ENCODE data around the gene HSPH1.

The HSPH1 gene

DNA sequence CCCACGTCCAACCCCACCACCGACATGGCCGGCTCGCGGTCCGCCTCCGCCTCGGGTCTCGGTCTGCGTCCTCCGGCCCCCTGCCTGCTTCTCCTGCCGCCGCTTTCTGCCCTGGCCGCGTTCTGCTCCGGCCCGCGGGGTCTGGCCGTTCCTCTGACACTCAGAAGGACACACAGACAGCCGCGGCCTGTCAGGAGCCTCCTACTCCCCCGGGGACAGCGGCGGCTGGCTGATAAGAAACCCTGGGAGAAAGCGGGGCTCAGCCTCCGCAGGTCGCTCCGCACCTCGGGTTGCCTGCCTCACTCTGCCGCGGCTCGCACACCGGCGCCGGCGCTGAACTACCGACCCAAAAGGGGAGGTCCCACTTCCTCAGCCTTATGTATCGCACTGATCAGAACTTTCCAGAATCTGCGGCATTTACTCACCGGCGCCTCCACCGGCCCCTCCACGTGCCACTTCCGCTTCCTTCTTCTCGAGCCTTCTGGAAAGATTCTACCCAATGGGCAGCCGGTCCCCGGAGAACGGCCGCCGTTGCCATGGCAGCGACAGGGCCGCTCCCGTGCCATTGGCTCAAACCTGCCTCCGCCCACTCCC, at the start of gene HSPH1:
TSS of gene HSPH1 (minus strand) at position 348 of the 594 bp plus-strand sequence. CDS start at position 26, 322 bp downstream.
- DNase-seq (ENCODE audit: low read depth in 2 of 3, low spot score in 1 of 3): peak; percentile 95 to 99 (median 98)

- DNase-seq (ENCODE audit: low read depth in 2 of 3, low spot score in 1 of 3): no peak
These were observed 48.1 kb upstream of the HSPH1 start for GRCh38 chr13:31209841-31210210.

GRCh38 chr13:31209172-31209840, 47.6 kb upstream of the HSPH1 start:
- no peak for DNase-seq (ENCODE audit: low read depth in 2 of 3, low spot score in 1 of 3)

- no peak for DNase-seq (ENCODE audit: low read depth in 2 of 3, low spot score in 1 of 3)
These were observed 46.9 kb upstream of the HSPH1 start for GRCh38 chr13:31208559-31209122.

- no peak for DNase-seq (ENCODE audit: low read depth in 2 of 3, low spot score in 1 of 3)
These were observed 46.2 kb upstream of the HSPH1 start for GRCh38 chr13:31207661-31208552.

GRCh38 chr13:31204592-31204991, 42.9 kb upstream of the HSPH1 start:
- DNase-seq (ENCODE audit: low read depth in 2 of 3, low spot score in 1 of 3): peak in 1 of 3 donors; percentile 10

DNA sequence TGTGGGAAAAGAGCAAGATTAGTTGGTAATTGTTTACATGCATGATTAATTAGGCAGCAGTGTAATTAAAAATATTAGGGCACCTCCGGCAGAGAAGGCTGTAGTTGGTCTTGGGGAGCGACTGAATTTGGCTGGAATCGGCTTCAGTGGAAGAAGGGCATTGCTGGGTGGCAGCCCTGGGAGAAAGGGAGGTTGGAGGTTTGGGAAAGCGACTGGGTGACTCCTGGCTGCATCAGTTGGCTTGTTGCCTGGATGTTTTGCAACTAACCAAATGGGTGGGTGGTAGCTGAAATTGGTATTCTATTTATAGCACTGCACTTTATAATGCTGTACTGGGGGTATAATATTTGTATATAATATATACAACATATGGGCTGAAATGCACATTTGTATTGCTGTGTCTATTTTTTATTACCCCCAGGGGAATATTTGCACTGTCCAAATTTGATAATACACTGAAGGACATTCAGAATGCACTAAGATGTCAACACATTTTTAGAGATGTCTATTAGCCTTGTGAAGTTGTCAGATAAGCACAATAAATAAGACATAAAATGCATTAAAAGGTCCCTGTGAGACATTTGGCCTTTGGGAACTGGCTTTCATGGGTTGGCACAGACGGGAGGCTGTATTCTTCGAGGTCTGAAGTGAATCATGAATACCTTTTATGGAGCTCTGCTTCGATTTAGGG, 39.8 kb upstream of the HSPH1 start:
- DNase-seq (ENCODE audit: low read depth in 2 of 3, low spot score in 1 of 3): no peak

GRCh38 chr13:31200637-31200971, 38.9 kb upstream of the HSPH1 start:
- DNase-seq (ENCODE audit: low read depth in 2 of 3, low spot score in 1 of 3): peak in 2 of 3 donors; percentile 11 to 40

DNA sequence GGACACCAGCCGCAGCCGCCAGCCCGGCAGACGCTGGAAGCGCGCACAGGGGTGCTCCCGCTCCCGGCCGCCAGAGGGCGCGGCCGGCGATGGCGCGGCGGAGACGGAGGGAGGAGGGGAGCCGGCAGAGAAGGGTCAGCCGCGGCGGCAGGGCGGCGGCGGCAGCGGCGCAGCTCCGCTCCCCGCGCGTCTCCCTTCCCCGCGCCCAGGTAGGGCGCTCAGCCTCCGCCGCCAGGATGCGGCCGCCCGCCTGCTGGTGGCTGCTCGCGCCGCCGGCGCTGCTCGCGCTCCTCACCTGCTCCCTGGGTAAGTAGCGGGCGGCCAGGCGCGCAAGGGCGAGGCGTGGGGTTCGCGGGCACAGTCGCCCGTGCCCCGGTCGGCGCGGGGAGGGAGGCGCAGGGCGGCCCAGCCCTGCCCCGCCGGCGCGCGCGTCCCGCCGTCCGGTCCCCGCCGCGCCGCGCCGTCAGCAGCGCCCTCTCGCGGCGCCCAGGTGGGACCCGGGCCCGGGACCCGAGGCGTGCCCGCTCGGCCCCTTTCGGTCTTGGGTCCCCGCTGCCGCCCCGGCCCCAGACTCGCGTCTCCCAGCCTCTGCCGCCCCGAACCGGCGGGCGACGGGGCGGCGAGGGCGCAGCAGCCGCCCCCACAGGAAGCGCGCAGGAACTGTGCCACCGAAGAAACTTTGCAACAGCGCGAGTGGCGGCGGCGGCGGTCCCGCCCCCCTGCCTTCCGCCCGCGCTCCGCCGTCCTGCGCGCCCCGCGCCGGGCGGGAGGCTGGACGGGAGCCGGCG, 38.3 kb upstream of the HSPH1 start, which contains the start of gene B3GLCT:
TSS of gene B3GLCT (plus strand) at position 127 of the 788 bp plus-strand sequence. CDS start at position 237, 110 bp downstream.
- peak; percentile 46 to 70 (median 60) for DNase-seq (ENCODE audit: low read depth in 2 of 3, low spot score in 1 of 3)

- DNase-seq (ENCODE audit: low read depth in 2 of 3, low spot score in 1 of 3): no peak
These were observed 37.8 kb upstream of the HSPH1 start for GRCh38 chr13:31199527-31199848.

DNA sequence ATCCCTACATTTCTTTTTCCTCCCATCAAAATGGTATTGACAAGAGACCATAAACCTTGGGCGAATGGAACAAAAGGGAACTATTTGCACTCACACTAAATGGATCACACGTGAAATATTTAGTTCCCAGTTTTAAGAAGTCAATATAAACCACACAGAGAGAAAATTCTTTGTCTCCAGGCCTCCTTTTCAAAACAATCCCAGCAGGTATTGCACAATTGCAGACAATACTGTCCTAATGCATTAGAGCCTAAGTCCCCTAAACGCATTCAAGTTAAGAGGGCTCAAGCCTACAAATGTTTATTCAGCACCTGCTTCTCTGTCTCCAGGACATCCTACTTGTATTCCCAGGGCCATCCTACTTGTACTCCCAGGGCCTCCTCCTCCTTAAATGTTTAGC, 36.8 kb upstream of the HSPH1 start:
- no peak for DNase-seq (ENCODE audit: low read depth in 2 of 3, low spot score in 1 of 3)

DNA sequence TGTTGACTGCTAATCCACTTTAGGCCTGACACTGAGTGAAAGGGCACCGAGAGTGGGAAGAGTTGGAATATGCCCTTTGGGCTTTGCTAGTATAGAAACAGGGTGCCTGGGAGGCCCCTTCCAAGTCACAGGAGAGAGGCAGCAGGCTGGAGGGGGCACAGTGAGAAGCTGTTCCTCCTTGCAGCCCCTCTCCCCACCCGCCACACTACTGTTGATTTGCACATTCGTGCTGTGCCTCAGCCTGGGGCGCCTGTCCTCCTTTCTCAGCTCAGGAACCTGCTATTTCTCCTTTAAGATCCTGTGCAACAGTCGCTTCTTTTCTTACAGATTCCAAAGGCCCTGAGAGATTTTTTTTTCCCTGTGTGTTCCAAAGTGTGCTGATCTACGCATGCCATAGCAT, 35.3 kb upstream of the HSPH1 start:
- no peak for DNase-seq (ENCODE audit: low read depth in 2 of 3, low spot score in 1 of 3)

DNA sequence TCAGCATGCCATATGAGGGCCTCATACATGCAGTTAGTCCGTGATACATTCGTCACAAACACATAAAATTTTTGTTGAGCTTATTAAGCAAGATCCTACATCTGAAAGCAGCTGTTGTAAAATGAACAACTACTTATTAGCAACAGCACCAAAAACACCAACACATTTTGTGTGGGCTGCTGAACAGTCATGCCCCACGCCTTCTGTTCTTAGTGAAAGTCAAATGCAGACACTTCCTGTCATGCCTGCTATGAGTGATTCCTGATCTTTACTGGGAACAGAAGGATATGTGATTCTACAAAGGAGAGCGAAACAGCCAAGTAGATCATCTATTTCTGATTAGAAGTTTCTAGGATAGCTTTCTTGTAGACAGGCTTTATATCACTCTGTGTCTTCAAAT, 33.9 kb upstream of the HSPH1 start:
- DNase-seq (ENCODE audit: low read depth in 2 of 3, low spot score in 1 of 3): no peak

DNA sequence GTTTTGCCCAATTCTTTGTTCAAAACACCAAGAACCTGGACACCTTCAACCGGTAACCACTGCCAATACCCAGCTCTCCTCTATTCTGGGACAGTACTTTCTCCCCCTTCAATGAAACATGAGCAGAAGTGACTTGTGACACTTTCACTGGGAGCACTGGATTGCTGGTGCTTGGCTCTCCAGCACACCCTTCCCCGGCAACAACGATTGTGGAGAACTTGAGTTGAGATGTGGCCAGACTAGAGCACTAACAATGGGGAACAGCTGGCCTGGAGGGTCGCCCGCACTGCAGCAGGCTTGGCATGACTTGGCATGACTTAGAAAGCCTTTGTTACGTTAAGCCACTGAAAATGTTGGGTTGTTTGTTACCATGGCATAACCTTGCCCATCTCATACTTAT, 30.6 kb upstream of the HSPH1 start:
- no peak for DNase-seq (ENCODE audit: low read depth in 2 of 3, low spot score in 1 of 3)

GRCh38 chr13:31191748-31192147, 30.0 kb upstream of the HSPH1 start:
- no peak for DNase-seq (ENCODE audit: low read depth in 2 of 3, low spot score in 1 of 3)

GRCh38 chr13:31184981-31185645, 23.4 kb upstream of the HSPH1 start:
- no peak for DNase-seq (ENCODE audit: low read depth in 2 of 3, low spot score in 1 of 3)

DNA sequence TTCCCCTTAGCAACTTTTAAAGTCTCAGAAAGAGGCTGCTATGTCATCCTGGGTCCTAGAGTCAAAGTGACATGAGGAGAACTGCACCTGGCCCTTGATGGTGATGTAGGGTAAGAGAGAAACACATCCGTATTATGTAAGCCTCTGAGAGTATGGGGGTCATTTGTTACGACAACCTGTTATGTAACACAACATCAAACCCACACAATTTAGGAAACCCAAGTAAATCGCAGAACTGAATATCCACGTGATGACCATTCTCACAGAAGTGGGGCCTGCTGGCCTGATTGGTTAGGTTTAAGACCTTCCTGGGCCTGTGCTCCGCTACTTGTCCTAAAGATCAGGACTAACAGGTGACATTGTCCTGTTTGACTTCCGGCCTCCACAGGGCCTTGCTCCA, 22.7 kb upstream of the HSPH1 start:
- no peak for DNase-seq (ENCODE audit: low read depth in 2 of 3, low spot score in 1 of 3)

DNA sequence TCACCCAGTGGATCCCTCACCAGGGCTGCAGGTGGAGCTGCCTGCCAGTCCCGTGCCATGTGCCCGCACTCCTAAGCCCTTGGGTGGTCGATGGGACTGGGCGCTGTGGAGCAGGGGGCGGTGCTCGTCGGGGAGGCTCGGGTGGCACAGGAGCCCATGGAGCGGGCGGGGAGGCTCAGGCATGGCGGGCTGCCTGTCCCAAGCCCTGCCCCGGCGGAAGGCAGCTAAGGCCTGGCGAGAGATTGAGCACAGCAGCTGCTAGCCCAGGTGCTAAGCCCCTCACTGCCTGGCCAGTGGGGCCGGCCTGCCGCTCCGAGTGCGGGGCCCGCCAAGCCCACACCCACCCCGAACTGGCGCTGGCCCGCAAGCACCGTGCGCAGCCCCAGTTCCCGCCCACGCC, 21.3 kb upstream of the HSPH1 start:
- no peak for DNase-seq (ENCODE audit: low read depth in 2 of 3, low spot score in 1 of 3)

GRCh38 chr13:31179754-31180153, 18.1 kb upstream of the HSPH1 start:
- DNase-seq (ENCODE audit: low read depth in 2 of 3, low spot score in 1 of 3): no peak

DNA sequence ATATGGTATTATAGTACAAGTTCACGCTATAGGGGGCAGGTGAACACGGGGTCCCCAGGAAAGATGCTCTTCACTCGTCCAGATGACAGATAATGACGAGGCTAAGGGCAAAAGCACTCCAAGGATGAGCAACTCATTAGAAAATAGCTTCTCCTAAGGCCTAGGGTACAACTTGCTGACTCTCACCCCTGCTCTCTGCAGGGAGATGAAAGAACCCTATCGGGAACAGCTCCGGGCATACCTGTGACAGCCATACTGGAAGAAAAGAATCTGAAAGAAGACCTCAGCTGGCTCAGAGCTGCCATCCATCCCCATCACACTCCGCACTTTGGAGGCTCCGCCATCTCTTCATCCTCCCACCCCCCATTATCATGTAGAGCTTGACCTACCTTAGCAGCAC, 17.5 kb upstream of the HSPH1 start:
- no peak for DNase-seq (ENCODE audit: low read depth in 2 of 3, low spot score in 1 of 3)

All from stimulated activated CD4-positive, alpha-beta T cell treated with anti-CD3 and anti-CD28 coated beads, Interleukin-12 subunit alpha, Interleukin-12 subunit beta, amount 100 ng/mL, for 48 hours (primary cell).